GM13977 (cell line): ENCODE measurements around the gene FABP1.

Experiments used
- DNase-seq: peaks from one replicate; pipeline ENCODE4 v3.0.0; 2012; ENCODE audit warnings: low spot score
- in situ Hi-C: fragments of 300-500 bp; cut with MboI; formaldehyde crosslinking; loops from one replicate; pipeline ENCODE4 v1.12.0; 2022; ENCODE audit warnings: low sequenced_read_pairs, low pct_unique_long_range_greater_than_20kb, mixed read lengths, inconsistent platforms; ENCODE audit not compliant: unreplicated experiment
- TF ChIP-seq, protein P1 (sequence below): IDR thresholded peaks from 2 replicates; pipeline ENCODE4 v1.5.1; 2012; ENCODE audit warnings: mild to moderate bottlenecking, control low read depth; ENCODE audit not compliant: insufficient read depth; ENCODE audit errors: extremely low read depth, missing control alignments

FABP1 gene

DNA sequence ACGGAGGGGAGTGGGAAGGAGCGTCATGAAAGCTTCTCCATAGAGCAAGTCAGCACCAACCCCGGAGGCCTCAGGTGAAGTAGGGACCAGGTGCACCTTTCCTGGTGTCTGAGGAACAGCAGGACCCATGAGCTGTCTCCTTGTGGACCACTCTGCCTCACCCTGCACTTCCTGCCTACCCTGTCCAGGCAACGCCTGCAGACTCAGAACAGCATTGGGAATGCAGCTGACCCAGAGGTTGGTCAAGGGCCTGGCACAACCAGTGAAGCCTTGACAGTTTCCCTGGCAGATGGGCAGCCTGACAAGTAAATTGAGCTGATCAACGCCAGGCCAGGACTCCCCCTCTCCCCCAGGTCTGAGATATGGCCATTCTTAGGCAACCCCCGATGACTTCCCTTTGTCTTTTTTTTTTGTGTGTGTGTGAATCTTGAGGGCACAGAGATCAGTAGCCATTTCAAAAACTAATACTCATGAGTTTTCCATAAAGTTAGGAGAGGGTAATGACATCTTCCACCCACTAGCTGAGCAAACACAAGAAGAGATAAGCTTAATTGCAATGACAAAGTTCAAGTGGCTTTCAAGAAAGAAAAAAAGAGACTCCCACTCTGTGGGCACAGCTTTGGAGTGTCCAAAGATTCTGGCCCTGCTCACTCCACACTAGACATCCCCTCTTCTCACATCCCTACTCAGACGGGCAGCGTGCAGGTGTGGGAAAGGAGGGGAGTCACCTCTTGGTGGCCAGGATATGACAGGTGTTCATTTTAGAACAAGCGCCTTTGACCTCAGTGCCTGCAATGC lies 3.5 kb upstream of the FABP1 start:
- no peak for DNase-seq
- TF ChIP-seq, protein P1, sequence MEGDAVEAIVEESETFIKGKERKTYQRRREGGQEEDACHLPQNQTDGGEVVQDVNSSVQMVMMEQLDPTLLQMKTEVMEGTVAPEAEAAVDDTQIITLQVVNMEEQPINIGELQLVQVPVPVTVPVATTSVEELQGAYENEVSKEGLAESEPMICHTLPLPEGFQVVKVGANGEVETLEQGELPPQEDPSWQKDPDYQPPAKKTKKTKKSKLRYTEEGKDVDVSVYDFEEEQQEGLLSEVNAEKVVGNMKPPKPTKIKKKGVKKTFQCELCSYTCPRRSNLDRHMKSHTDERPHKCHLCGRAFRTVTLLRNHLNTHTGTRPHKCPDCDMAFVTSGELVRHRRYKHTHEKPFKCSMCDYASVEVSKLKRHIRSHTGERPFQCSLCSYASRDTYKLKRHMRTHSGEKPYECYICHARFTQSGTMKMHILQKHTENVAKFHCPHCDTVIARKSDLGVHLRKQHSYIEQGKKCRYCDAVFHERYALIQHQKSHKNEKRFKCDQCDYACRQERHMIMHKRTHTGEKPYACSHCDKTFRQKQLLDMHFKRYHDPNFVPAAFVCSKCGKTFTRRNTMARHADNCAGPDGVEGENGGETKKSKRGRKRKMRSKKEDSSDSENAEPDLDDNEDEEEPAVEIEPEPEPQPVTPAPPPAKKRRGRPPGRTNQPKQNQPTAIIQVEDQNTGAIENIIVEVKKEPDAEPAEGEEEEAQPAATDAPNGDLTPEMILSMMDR: no peak
- in situ Hi-C loops: no loop called here

DNA sequence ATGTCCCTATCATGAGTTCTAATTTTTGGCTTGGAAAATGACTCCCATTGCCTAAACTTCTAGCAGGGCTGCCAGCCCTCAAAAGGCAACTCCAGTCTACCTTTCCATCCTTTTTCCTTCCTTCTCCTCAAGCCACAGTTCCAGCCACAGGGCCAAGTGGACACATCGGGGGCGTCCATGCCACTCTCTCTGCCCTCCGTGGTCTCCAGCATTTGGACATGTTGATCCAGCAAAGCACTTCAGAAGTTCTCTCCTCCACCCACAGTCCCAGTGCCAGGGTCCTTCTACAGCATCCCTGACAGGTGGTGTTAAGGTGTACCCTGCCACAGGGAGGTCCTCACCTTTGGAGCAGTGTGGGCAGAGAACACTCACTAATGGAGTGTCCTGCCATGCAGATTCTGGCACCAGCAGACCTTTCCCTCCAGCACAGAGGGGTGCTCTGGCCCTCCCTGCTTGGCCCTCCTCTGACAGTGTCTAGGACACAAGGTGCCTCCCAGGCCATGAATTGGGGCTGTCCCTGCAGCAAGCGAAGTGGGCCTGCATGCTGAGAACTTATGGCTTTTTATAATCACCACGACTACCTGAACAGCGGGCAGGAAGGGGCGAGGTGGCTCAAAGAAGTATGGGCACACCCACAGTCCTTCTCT lies 1.6 kb upstream of the FABP1 start:
- TF ChIP-seq, protein P1: no peak
- no peak for DNase-seq
- in situ Hi-C loops: no loop called here

DNA sequence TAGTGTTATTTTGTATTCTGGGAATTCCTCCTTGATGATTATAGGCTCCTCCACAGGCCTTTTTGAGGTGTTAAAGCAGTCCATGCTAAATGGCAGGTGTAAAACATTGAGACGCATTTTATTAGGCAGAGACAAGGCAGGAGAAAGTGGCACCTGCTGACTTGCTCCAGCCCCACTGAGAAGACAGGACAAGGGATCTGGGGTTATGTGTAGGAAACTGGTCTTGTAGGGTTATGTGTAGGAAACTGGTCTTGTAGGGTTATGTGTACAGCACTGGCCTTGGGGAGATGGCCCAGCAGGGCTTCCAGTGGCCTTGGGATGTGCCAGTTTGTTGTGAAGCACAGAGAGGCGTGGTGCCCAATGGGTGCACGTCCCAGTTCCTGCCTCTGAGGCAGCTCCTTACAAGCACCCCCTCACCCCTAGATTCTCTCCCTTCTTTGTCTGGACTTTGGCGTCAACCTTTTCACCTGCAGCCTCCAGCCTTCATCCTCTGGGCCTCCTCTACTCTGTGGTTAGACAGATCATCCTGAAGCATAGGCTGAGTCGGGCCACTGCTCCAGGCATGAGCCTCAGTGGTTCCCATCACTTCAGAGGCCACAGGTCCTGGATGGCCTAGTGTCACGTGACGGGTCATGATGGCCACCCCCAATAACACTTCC lies 921 bp upstream of the FABP1 start:
- in situ Hi-C loops: no loop called here
- TF ChIP-seq, protein P1: no peak
- DNase-seq: no peak

DNA sequence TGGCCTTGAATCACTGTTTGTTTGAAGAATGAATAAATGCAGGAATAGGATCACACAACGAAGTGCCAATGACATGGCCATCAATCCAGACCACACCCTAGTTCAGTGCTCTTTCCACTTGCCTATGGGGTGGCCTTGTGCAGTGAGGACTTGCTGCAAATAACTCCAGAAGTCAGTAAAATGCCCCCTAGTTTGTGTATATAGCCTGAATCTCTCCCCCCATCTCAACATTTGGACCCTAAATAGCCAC lies 299 bp downstream of the FABP1 start:
- DNase-seq: no peak
- TF ChIP-seq, protein P1: no peak
- in situ Hi-C loops: no loop called here

DNA sequence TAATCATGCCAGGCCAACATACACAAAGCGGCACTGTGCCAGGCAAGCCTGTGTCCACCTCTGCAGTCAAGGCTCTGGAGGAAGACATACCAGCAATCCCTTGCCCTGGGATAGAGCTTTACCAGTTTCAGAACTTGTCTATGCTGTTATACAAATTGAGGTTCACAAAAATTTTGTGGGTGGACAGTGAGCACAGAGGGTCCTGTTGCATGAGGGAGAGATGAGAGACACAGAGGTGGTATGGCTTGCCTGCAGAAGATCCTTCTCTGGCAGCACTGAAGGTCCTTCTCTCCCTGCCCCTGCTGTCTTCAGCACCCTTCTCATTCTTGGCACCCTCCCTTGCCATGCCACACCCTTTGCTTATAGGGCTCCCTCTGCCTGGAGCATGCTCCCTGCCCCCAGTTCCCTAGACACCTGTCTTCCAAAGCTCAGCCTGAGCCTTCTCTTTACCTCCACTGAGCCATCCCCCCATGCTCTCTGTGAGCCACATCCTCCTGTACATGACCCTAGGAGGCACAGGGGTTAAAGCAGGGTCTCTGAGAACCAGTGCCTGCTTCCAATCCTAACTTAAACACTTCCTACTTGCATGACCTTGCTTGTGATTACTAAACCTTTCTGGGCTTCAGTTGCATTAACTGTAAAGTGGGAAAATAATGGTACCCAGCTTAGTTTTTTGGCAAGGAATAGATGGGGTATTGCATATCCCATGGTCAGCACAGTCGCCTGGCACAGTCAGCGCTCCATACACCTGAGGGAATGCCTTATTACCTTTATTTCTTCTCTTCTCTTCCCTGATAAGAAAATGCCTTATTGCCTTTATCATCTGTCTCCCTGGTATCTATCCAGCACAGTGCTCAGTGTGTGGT lies 857 bp downstream of the FABP1 start:
- DNase-seq: no peak
- TF ChIP-seq, protein P1: no peak
- in situ Hi-C loops: no loop called here
